Left kidney (tissue), 2 donors: ENCODE results near the gene PLEKHA6. TPM values are rescaled to one million over a fixed set of nuclear protein-coding genes. Genes with fewer than 3 reads are reported as not detected.

Experiments used
- DNase-seq: peaks from one replicate; pipeline ENCODE4 v3.0.0-alpha.2; 2013
- polyA plus RNA-seq: library from polyadenylated mRNA; unstranded; fragments of 120-200 nt; gene quantifications from one replicate; pipeline ENCODE4 v1.2.1, GENCODE V29; 2013; ENCODE audit not compliant: insufficient read length

PLEKHA6 gene
- polyA plus RNA-seq, 1 donor: 46.1 TPM

GRCh38 chr1:204212715-204213114 lies 147.0 kb downstream of the PLEKHA6 start:
- no peak for DNase-seq

GRCh38 chr1:204211046-204211445 lies 148.7 kb downstream of the PLEKHA6 start:
- no peak for DNase-seq

GRCh38 chr1:204207136-204207616 lies 152.6 kb downstream of the PLEKHA6 start:
- peak; percentile 48 for DNase-seq

GRCh38 chr1:204206121-204206520 lies 153.6 kb downstream of the PLEKHA6 start:
- DNase-seq: no peak

GRCh38 chr1:204205486-204205885 lies 154.2 kb downstream of the PLEKHA6 start:
- DNase-seq: no peak

- no peak for DNase-seq
Observed at GRCh38 chr1:204204944-204205343, 154.8 kb downstream of the PLEKHA6 start.

- no peak for DNase-seq
Observed at GRCh38 chr1:204203206-204203767, 156.4 kb downstream of the PLEKHA6 start.

GRCh38 chr1:204202481-204202880 lies 157.2 kb downstream of the PLEKHA6 start:
- no peak for DNase-seq

- no peak for DNase-seq
Observed at GRCh38 chr1:204201348-204202040, 158.2 kb downstream of the PLEKHA6 start.

GRCh38 chr1:204199579-204199978 lies 160.2 kb downstream of the PLEKHA6 start:
- no peak for DNase-seq

GRCh38 chr1:204198348-204199340 lies 161.1 kb downstream of the PLEKHA6 start:
- no peak for DNase-seq

GRCh38 chr1:204197068-204197467 lies 162.7 kb downstream of the PLEKHA6 start:
- DNase-seq: no peak

GRCh38 chr1:204196068-204196795 lies 163.5 kb downstream of the PLEKHA6 start, which contains the start of gene KISS1:
Gene KISS1, minus strand, starts transcription at chr1:204196491. Its CDS starts 3,615 bp downstream, at chr1:204192876.
- DNase-seq: no peak

GRCh38 chr1:204194771-204195170 lies 165.0 kb downstream of the PLEKHA6 start:
- DNase-seq: no peak

- no peak for DNase-seq
Observed at GRCh38 chr1:204194080-204194479, 165.6 kb downstream of the PLEKHA6 start.

- no peak for DNase-seq
Observed at GRCh38 chr1:204192589-204193352, 167.0 kb downstream of the PLEKHA6 start.

- DNase-seq: no peak
Observed at GRCh38 chr1:204192046-204192445, 167.7 kb downstream of the PLEKHA6 start.

GRCh38 chr1:204191456-204191855 lies 168.3 kb downstream of the PLEKHA6 start:
- no peak for DNase-seq

- no peak for DNase-seq
Observed at GRCh38 chr1:204190212-204191211, 169.2 kb downstream of the PLEKHA6 start.
